Stimulated activated CD4-positive, alpha-beta T cell treated with anti-CD3 and anti-CD28 coated beads, Interleukin-12 subunit alpha, Interleukin-12 subunit beta, amount 100 ng/mL, for 24 hours (primary cell): ENCODE measurements around the gene PGA4.
"Not testable (repeated sequence)": the region's sequence is repeated elsewhere in the genome, so short reads cannot be mapped to it uniquely, and the experiment has no call there.

ENCODE experiments used
- DNase-seq, 2 experiments: peaks; one replicate each; pipeline ENCODE4 v3.0.0-alpha.2; 2020; ENCODE audit warnings: low read depth in 2 of 2

The PGA4 gene

GRCh38 chr11:61250796-61251765 lies 28.9 kb downstream of the PGA4 start:
- not testable (repeated sequence) for DNase-seq

GRCh38 chr11:61252332-61252731 lies 30.2 kb downstream of the PGA4 start:
- DNase-seq, result not testable (repeated sequence)

GRCh38 chr11:61254403-61255025 lies 32.4 kb downstream of the PGA4 start:
- DNase-seq, result peak; percentile 39 to 62

- no peak for DNase-seq
These were observed 34.7 kb downstream of the PGA4 start for GRCh38 chr11:61256710-61257482.

- DNase-seq, result no peak
These were observed 36.4 kb downstream of the PGA4 start for GRCh38 chr11:61258546-61258945.

- no peak for DNase-seq
These were observed 37.2 kb downstream of the PGA4 start for GRCh38 chr11:61259363-61259762.

GRCh38 chr11:61264371-61264770 lies 42.2 kb downstream of the PGA4 start:
- DNase-seq, result no peak

- DNase-seq, result no peak
These were observed 42.6 kb downstream of the PGA4 start for GRCh38 chr11:61264795-61265194.

GRCh38 chr11:61265357-61265756 lies 43.2 kb downstream of the PGA4 start:
- DNase-seq, result no peak

- DNase-seq, result no peak
These were observed 44.5 kb downstream of the PGA4 start for GRCh38 chr11:61266602-61267001.

- DNase-seq, result no peak
These were observed 45.3 kb downstream of the PGA4 start for GRCh38 chr11:61267437-61267841.

GRCh38 chr11:61268588-61269250 lies 46.6 kb downstream of the PGA4 start:
- no peak for DNase-seq

GRCh38 chr11:61270354-61271076 lies 48.4 kb downstream of the PGA4 start:
- no peak for DNase-seq

- DNase-seq, result no peak
These were observed 50.6 kb downstream of the PGA4 start for GRCh38 chr11:61272731-61273130.

- no peak for DNase-seq
These were observed 51.3 kb downstream of the PGA4 start for GRCh38 chr11:61273178-61274078.

GRCh38 chr11:61274084-61274483 lies 51.9 kb downstream of the PGA4 start:
- no peak for DNase-seq

GRCh38 chr11:61275191-61275590 lies 53.0 kb downstream of the PGA4 start:
- no peak for DNase-seq

GRCh38 chr11:61277186-61278000 lies 55.2 kb downstream of the PGA4 start:
- DNase-seq, result no peak

GRCh38 chr11:61278001-61278470 lies 55.9 kb downstream of the PGA4 start:
- no peak for DNase-seq
